Dorsolateral prefrontal cortex (tissue), 118 donors: ENCODE data around the gene LRRC28. TPM values are rescaled to one million over a fixed set of nuclear protein-coding genes. Genes with fewer than 3 reads are reported as not detected.

Source experiments
- total RNA-seq, 120 experiments: library from RNA; stranded (reverse); gene quantifications; one replicate each; pipeline versions ENCODE4 v1.2.3 to v1.2.4, GENCODE V29; 2022

Gene LRRC28
- total RNA-seq, 120 experiments from 2014 or later = 34.0 to 76.7 (median 52.3) TPM

Other genes with a start within 250 kb of the LRRC28 start
- gene PGPEP1L, start 243.7 kb upstream of the LRRC28 start, total RNA-seq = 1 to 10 TPM in 66 of 120 experiments, under 1 TPM in 41, not detected in 13; 0.36 to 3.0 (median 1.2) TPM
- 100 to 1,000 TPM in 13 of 120 experiments, 10 to 100 TPM in 107; 54.7 to 162 (median 78.7) TPM for gene SYNM, start 146.4 kb upstream of the LRRC28 start, total RNA-seq
- gene TTC23, start 1.9 kb upstream of the LRRC28 start, total RNA-seq = 10 to 100 TPM in 78 of 120 experiments, 1 to 10 TPM in 42; 4.6 to 24.9 (median 11.1) TPM